NCI-H2227 (cell line): ENCODE data around the gene ADGRG6.

Experiments used
- DNase-seq: peaks from one replicate; lab custom pipeline; 2025; ENCODE audit not compliant: unreplicated experiment; lab: John Stamatoyannopoulos, UW

The ADGRG6 gene

GRCh38 chr6:142320366-142320765, 18.6 kb downstream of the ADGRG6 start:
- no peak for DNase-seq

- DNase-seq: no peak
Observed at GRCh38 chr6:142321451-142321850, 19.6 kb downstream of the ADGRG6 start.

- DNase-seq: no peak
Observed at GRCh38 chr6:142322066-142322465, 20.3 kb downstream of the ADGRG6 start.

- no peak for DNase-seq
Observed at GRCh38 chr6:142322504-142323198, 20.8 kb downstream of the ADGRG6 start.

DNA sequence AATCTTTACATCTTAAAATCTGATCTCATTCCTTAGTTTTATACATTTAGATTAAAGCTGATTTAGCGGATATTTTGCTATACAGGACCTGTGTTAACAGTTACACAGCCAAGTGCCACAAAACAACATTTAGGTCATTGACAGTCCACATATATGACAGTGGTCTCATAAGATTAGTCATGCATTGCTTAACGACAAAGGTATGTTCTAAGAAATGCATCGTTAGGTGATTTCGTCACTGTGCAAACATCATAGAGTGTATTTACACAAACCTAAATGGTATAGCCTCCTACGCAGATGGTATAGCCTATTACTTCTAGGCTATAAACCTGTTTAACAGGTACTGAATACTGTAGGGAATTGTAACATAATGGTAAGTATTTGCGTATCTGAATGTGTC, 21.6 kb downstream of the ADGRG6 start:
- no peak for DNase-seq

- no peak for DNase-seq
Observed at GRCh38 chr6:142324111-142324510, 22.3 kb downstream of the ADGRG6 start.

DNA sequence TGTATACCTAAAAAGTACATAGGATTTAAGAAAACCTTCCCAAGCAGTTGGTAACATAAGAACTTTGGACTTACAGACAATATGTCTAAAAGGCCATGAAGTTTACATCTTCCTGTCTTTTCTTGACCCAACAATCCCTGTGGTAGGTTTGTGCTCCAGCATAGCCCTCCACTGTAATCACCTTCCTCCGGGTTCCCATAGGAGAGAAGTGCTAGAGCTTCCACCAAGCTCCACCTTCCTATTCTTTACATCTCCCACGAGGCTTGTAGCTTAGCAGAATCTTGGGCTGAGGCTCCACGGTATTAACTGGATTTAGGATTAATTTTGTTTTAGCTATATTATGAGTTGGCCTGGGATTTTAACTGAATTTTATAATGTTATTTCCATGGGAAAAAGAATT, 23.3 kb downstream of the ADGRG6 start:
- DNase-seq: no peak

DNA sequence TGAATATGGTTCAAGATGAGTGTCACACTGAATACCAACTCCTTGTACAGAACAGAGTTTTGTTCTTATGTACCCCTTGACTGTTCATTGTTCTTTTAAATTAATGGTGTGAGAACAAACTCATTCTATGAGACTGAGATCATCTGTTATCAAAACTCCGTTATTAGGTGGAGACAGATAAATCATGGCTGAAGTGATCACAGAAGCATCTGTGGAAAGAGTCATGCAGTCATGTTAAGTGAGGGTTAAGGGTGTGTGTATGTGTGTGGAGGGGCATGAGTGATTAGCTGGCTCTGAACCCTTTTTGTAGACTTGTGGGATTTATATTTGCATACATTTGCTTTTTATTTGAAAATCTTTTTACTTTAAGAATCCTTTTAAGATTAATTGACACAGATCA, 24.7 kb downstream of the ADGRG6 start:
- DNase-seq: no peak

DNA sequence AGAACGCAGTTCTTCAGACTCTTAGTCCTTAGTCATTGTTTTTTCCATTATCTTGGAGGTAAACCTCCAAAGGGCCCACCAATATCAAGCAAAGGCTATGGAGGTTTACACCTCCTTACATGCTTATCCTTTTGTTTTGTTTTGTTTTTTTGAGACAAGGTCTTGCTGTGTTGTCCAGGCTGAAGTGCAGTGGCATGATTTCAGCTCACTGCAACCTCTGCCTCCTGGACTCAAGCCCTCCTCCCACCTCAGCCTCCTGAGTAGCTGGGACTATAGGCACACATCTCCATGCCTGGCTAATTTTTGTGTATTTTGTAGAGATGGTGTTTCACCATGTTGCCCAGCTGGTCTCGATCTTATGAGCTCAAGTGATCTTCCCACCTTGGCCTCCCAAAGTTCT, 26.3 kb downstream of the ADGRG6 start:
- DNase-seq: no peak

DNA sequence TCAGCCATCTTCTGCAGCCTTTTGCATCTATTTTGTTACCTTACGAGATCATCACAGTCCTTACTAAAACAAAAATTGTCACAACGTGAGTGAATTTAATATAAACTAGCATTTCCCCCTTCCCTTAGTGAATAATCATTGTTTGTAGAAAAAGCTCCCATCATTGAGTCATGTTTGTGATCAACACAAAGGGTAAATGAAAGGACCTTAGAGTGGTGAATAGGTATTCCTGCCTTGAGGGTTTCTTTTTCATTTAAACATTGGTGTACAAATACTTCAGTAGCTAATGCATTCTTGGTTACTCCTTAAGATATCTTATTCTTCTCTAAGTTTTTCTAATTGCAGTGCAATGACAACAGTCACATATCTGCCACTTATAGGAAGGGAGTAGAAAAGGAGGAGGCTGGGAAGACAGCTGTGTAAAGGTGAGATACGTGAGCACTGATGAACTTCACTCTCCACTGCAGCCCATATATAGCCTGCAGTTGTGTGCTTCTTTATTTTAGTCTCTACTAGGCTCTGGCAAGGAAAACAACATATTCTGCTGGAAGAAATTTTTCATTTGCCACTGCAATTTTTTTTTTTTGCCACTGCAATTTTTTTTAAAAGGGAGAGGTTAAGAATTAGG, 27.8 kb downstream of the ADGRG6 start:
- no peak for DNase-seq

GRCh38 chr6:142331075-142331551, 29.3 kb downstream of the ADGRG6 start:
- no peak for DNase-seq

DNA sequence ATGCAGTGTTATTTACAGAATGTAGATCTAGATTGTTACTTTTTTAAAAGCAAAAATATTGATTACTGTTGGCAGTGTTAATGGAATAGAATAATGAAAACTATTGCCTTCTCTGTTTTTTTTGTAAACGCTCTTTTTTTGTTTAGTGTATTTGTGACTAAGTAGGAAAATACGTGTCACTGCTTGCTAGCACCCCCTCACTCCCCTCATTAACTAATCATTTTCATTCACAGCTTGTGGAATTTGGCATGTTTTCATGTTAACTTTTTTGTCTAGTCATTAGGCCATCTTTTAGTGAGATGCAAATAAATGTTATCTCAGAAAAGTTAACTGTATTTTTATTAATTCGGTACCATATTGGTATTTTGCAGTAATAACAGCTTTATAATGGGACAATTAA, 29.8 kb downstream of the ADGRG6 start:
- DNase-seq: no peak

DNA sequence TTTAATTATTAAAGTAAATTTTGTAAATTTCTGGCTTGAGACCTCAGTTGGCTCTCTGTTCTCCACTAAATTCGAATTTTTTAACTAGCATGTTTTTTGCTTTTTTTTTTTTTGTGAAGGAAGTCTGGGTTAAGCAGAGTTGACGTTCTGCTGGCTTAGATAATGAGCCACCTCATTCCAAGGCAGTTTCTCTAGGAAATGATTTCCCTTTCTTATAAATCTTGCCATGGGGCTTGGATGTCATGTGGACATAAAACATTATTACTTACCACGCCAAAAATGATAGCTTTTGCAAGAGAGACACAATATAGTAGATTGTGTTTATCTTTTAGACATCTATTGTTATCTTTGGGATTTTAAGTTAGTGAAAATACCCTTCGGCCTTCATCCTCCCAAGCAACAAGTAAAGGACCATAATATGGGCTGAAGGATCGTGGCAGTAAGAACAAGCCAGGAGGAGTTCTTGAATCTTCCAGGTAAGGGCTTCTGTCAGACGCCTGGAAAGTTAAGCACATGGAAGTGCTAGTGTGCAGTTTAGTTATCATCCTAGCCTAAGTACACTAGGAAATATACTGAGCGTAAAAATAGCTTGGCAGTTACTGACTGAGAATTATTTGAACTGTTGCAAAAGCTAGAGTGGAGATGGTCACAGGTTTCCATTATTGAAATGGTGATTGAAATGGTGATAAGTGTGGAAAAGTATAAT, 30.7 kb downstream of the ADGRG6 start:
- DNase-seq: no peak

DNA sequence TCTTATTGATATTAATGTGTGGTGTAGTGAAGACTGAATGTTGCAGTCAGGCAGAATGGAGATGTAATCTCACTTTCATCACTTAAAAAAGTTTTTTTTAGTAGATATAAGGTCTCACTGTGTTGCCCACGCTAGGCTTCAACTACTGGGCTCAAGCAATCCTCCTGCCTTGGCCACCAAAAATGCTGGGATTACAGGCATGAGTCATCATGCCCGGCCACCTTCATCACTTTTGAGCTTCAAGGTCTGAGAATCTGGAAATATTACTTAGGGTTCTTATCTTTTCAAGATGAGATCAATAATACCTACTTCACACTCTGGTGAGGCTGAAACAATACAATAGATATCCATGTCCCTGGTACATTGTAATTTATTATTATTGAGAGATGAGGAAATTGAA, 31.6 kb downstream of the ADGRG6 start:
- DNase-seq: no peak

GRCh38 chr6:142334294-142334693, 32.5 kb downstream of the ADGRG6 start:
- no peak for DNase-seq

- no peak for DNase-seq
Observed at GRCh38 chr6:142335415-142335814, 33.6 kb downstream of the ADGRG6 start.

DNA sequence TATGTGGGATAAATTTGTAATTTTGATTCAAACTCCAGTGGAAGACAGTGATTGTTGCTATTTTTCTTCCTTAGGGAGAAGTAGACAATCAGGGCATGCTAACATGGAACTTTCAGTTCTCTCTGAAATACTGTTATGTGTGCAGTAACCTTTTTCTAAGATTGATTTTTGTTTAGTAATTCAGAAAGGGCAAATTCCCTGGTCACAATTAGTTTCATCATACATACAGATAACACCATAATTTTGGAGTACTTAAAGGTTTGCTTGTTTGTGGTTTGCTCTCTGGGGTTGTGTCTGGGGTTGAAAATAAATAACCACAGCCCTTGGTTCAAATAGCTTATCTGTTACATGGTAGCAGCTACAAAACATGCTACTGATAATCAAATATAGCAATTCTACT, 34.4 kb downstream of the ADGRG6 start:
- DNase-seq: no peak

GRCh38 chr6:142336787-142337186, 35.0 kb downstream of the ADGRG6 start:
- DNase-seq: no peak

GRCh38 chr6:142339113-142339512, 37.3 kb downstream of the ADGRG6 start:
- no peak for DNase-seq

DNA sequence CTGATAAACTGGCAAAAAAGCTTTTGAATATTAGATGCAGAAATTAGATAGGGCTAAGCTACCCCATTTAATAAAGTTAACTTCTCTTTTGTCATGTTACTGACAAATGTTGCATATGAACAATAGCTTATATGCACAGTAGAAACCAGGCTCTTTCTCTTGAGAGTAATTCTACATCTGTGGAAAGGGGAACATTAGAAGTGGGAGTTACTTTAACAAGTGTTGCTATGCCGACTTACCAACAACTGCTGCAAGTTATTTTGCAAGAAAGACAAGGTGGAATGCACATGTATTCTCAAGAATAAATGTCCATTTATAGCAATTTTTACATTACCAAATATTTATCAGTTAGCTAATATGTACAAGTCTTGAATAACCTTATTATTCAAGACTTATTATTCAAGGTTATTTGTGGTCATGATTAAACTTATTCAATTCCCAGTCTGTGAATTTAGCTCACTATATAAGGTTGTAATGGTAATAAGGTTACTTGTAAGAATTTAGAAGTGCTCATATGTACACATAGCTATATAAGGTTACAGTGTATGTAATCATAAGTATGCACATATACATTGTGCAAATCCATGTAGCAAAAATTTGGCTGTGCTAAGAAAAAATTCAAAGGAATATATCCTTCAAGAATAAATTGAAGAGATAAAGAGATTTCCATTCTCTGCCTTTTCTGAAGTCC, 38.3 kb downstream of the ADGRG6 start:
- DNase-seq: no peak

GRCh38 chr6:142341855-142342330, 40.1 kb downstream of the ADGRG6 start:
- no peak for DNase-seq
